GM20431 (cell line): ENCODE measurements around the gene TLX1.

Source experiments
- in situ Hi-C: fragments of 300-500 bp; cut with MseI, MboI; formaldehyde crosslinking; loops from one replicate; pipeline ENCODE4 v1.15.0; 2020; ENCODE audit warnings: low sequenced_read_pairs; ENCODE audit not compliant: unreplicated experiment

TLX1 gene

DNA sequence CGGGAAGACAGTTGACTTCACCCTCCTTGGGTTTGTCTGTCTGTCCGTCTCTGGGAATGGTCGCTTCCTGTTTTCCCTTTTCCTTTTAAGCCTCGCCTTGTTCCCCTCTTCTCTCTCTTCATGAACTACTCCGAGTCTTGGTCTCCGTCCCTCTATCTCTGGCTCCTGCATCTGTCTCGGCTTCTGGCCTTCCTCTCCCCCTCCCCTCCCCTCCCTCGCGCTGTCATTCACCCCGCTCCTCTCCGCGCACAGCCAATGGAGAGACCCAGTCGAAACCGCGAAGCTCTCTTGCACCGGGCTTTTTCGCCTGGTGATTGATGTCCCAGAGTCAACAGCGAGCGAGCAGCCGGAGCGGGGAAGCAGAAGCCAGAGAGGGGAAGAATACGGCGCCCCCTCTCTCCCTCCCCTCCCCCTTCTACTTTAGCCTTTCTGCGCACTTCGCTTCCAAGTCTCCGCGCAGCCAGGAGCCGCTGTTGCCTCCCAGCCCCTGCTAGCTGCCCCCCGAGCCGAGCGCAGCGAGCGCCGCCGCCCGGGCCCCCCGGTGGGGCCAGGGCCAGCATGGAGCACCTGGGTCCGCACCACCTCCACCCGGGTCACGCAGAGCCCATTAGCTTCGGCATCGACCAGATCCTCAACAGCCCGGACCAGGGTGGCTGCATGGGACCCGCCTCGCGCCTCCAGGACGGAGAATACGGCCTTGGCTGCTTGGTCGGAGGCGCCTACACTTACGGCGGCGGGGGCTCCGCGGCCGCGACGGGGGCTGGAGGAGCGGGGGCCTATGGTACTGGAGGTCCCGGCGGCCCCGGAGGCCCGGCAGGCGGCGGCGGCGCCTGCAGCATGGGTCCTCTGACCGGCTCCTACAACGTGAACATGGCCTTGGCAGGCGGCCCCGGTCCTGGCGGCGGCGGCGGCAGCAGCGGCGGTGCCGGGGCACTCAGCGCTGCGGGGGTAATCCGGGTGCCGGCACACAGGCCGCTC is at the start of gene TLX1:
Gene TLX1 (plus strand): TSS at position 317 of the 978 bp plus-strand sequence. CDS start 242 bp downstream, at position 559.
- in situ Hi-C loops, result no loop called here

DNA sequence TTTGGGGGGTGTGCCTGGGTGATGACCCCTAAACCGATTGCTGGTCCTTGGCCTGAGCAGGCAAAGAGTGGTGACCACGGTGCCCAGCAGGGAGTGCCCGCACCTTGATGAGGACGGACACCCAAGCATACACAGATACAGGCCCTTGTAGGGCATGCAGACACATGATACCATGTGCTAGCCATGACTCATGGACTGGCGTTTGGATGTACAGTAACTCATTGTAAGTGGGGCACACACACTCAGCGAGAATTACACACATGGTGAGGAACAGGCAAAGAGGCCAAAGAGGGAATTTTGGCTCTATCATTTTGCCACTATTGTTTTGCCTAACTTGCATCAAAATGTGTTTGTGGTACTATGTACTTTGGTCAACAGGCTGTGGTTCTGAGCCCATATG is 45.3 kb upstream of the TLX1 start:
- in situ Hi-C loops, result no loop called here

DNA sequence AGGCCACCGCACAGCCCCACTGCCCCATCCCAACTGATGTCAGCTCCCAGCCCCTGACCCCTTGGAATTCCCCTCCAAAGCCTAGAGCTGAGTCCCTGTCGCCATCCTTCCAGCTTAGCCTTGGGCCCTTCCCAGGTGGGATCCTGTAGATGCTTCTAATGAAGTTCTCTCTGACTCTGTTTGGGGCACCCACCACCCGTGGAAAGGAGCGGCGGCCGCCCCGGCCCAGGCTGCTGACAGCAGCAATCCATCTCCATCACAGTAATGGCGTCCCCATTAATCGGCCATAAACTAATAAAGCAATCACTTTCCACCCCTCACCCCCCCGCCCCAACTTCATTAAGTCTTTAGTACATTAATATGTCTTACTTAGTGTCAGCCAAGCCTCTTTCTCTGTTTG is 43.7 kb upstream of the TLX1 start:
- in situ Hi-C loops, result no loop called here

DNA sequence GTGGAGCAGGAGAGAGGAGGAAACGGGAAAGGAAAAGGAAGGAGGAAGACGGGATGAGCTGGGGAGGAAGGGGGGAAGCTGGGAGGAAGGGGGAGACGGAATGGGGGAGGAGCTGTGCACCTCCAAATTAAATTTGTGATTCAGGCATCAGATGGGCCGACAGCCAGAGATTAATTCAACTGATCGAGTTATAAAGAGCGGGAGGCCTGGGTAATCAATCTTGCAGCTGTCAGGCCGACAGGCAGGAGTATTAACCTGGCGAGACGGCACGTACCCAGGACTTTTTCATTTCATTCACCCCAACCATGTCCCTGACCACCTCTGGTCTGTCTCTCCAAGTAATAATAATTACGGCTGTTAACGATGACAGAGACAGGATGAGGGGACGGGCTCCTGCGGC is 43.1 kb upstream of the TLX1 start:
- in situ Hi-C loops, result no loop called here

- in situ Hi-C loops, result no loop called here
Observed at GRCh38 chr10:101089520-101090299, 41.4 kb upstream of the TLX1 start.

DNA sequence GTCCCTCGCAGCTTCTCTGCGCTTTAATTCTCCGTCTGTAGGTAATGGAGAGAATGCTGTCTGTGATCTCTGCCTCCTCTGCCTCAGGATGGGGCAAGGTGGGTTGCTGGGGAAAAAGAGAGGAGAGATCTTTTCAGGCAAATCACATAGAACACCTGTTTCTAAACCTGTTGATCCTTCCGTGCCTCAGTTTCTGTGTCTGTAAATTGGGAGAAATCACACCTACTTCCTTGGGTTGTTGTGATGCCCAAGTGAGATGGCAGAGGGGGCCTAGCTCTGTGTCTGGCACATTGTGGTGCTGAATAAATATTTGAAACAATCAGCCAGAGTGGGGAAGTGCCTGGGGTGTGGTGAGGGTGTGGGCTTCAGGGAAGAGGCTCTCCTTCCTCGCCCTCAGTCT is 40.5 kb upstream of the TLX1 start:
- in situ Hi-C loops, result no loop called here

DNA sequence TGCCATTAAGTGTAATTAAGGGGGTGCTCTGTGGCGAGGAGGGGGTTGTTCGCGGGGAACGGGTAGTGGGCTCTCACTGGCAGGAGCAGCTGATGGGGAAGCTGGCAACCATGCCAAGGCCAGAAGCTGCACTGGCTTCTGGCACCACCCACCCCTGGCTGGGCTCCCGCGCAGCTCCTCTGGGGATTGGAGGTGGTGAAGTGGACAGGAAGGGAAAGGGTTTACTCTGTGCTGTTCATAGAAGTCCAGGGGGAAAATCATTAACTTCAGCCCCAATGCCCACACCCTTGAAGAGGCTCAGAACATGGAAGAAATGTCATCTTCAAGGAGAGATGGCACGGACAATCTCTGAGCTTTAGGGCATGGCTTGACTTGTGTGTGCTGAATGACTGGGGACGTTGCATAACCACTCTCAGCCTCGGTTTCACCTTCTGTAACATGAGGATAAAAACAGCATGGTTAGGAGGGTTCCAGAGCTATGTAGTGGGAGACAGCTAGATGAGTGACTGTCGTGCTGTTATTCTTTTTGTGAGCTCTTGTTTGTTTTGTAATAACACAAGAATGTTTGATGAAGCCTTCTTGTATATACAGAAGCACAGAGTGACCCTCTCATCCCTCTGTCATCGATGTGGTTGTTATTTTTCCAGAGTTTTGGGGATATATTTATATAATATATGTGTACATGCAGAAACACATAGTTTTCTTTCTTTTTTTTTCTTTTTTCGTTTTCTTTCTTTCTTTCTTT is 39.4 kb upstream of the TLX1 start:
- in situ Hi-C loops, result no loop called here

DNA sequence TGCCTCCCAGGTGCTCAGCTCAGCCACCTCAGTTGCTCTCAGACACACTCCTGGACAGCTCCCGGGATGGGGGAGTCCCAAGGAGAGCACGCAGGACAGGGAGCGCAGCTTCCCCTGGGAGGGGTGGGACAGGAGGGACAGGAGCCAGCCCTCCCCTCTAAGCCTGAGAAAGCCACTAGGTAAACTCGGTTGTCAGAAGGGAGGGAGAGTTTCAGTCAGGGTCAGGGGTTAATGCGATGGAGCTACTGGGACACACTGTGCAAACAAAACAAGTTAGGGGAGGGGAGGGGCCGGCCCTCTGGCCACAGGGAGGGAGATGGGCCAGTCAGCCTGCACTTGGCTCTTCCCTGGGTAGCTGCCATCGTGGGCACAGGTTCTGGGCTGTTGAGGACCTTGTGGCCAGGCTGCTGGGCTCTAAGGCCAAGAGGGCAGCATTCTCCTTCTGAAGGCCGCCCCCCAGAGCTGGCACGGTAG is 38.2 kb upstream of the TLX1 start:
- in situ Hi-C loops, result no loop called here

- in situ Hi-C loops, result no loop called here
Observed at GRCh38 chr10:101094121-101094879, 36.8 kb upstream of the TLX1 start.

DNA sequence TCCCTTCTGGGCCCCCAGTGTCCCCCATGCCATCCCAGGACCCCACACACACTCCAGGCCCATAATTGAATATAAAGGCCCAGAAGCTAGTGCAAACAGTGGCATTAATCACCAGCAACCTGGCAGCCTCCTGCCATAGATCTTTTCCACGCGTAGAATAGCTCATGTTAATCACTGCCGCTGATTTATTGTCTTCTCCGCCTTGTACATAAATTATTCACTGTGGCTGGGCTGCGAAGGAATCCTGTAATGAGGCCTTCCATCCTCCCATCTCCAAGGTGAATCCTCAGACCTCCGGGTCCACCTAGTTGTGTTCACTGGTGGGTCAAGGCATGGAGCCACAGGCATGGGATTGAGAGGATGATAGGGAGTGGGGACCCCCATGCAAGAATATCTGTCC is 36.1 kb upstream of the TLX1 start:
- in situ Hi-C loops, result no loop called here

DNA sequence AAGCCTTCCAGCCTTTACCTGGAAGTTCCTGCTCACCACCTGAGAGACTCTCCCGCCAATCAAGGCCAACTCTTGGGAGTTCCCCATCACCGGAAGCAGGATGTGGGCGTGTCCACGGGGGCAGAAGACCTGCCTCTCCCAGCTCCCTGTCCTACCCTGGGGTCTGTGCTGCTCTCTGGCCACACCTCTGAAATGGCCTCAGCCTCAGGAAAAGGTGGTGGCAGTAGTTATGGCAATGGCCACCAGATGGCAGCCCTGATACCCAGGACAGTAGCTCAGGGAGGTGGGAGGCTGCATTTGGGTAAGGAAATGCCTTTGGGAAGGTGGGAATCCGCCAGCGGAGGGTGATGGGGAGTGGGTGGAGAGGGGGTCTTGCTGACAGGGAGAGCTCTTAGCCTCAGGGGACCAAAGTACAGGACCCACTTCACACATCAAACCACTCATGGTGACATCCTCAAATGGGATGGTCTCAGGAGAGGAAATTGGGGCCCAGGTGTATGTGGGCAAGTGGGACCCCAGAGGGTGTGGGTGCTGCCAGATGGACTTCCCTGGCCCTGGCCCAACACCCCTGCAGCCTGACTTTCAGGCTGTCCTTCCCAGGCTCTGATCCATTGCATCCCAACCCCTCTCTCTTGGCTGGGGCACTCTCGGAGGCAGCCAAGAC is 35.4 kb upstream of the TLX1 start:
- in situ Hi-C loops, result no loop called here

DNA sequence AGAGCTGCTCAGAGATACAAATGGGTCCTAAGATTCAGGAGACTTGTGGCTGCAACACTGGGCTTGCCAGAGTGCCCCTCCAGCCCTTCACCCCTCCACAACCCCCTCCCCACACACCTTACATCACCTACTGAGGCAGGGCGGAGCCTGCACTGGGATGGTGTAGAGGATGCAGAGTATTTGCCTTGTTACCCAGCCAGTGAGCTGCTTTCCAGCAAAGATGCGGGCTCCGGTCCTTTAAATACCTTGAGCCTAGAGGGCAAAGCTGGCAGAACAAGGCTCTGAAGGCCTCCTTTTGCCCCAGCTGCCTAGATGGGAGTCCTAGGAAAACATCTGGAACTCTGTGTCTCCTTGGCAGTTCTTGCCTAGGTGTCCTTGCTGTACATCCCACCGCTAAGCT is 34.7 kb upstream of the TLX1 start:
- in situ Hi-C loops, result no loop called here

- in situ Hi-C loops, result no loop called here
Observed at GRCh38 chr10:101097881-101098280, 33.2 kb upstream of the TLX1 start.

- in situ Hi-C loops, result no loop called here
Observed at GRCh38 chr10:101099901-101100300, 31.2 kb upstream of the TLX1 start.

DNA sequence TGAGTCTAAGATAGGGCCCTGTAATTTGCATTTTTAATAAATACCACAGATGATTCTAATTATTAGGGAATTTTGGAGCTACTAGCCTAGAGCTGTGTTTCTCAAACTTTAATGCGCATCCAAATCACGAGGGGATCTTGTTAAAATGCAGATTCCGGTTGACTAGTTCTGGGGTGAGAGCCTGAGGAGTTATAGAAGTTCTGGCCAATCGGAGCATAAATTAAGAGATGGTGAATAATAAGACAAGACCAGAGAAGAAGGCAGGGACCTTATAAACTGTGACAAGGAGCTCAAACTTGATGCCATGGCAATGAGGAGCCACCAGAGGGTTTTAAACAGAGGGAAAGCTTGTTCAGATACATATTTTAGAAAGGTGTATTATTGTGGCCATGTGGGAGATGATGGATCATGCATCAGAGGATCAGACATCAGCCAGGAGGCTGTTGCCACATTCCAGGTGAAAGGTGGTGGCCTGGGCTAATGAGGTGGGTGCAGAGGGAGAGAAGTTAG is 29.7 kb upstream of the TLX1 start:
- in situ Hi-C loops, result no loop called here

DNA sequence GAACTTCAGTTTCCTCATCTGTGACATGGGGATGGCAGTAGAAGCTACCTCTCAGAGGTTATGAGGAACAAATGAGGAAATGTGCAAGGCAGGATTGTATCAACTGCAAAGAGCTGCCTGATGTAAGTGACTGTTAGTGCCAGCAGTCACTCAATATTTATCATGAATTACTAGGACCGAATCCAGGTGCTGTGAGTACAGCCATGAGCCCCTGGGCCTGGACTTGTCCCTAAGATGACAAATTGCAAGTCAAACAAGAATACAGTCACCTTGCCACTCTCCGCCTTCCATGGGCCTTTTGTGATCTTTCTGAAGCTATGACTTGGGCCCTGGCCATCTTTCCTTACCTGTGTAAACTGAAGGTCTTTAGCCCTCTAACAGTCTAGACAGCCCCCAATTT is 27.7 kb upstream of the TLX1 start:
- in situ Hi-C loops, result no loop called here

- in situ Hi-C loops, result no loop called here
Observed at GRCh38 chr10:101106351-101106750, 24.7 kb upstream of the TLX1 start.

GRCh38 chr10:101107771-101108170 is 23.3 kb upstream of the TLX1 start:
- in situ Hi-C loops, result no loop called here
